Measurements from ENCODE around the gene FHOD3.
"Not testable (repeated sequence)": the region's sequence is repeated elsewhere in the genome, so short reads cannot be mapped to it uniquely, and the experiment has no call there.

GRCh38 chr18:36551274-36551673 is 253.8 kb downstream of the FHOD3 start:
- not testable (repeated sequence) for TF ChIP-seq CTCF (IDR thresholded peaks at IDR 0.05); POLR2A (IDR thresholded peaks at IDR 0.05; ENCODE audit: low read depth)

All from esophagus muscularis mucosa (tissue), 3 donors.